Large intestine (tissue), 3 donors: ENCODE measurements around the gene PGS1. TPM values are rescaled to one million over a fixed set of nuclear protein-coding genes. Genes with fewer than 3 reads are reported as not detected.

Experiments
- DNase-seq, 2 donors: peaks; one replicate each; pipeline versions ENCODE4 v3.0.0 to v3.0.0-alpha.2; 2013
- H3K27ac ChIP-seq: one replicate; pipeline ENCODE4 v1.5.1; 2013; ENCODE audit warnings: low read length
- H3K27me3 ChIP-seq: 2 replicates; pipeline ENCODE4 v1.6.1; 2013; ENCODE audit warnings: low read length; ENCODE audit not compliant: control insufficient read depth, insufficient read depth
- H3K36me3 ChIP-seq: 2 replicates; pipeline ENCODE4 v1.6.1; 2013; ENCODE audit warnings: low read length; ENCODE audit not compliant: control insufficient read depth, insufficient read depth
- H3K4me1 ChIP-seq: one replicate; pipeline ENCODE4 v1.6.1; 2013; ENCODE audit warnings: low read length; ENCODE audit not compliant: control insufficient read depth, insufficient read depth
- H3K4me3 ChIP-seq: one replicate; pipeline ENCODE4 v1.5.1; 2013; ENCODE audit warnings: low read length
- H3K9me3 ChIP-seq: one replicate; pipeline ENCODE4 v1.6.1; 2013; ENCODE audit warnings: mild to moderate bottlenecking, low read depth, low read length, moderate library complexity; ENCODE audit not compliant: control insufficient read depth
- WGBS: methylation state at CpG from one replicate; pipeline ENCODE4 v1.1.5; 2013; ENCODE audit warnings: low lambda C conversion rate; ENCODE audit not compliant: insufficient coverage; 5-methylcytosine and 5-hydroxymethylcytosine counted together
- polyA plus RNA-seq: library from polyadenylated mRNA; unstranded; fragments of 120-200 nt; gene quantifications from one replicate; pipeline ENCODE4 v1.2.1, GENCODE V29; 2013

Gene PGS1
- polyA plus RNA-seq, 1 donor, result 40.6 TPM

GRCh38 chr17:78365561-78366108 lies 12.8 kb upstream of the PGS1 start:
- no peaks in the 10 kb centered on the region for H3K27me3 ChIP-seq
- no peak overlapping the region for H3K4me3 ChIP-seq
- WGBS, result no CpG with 5 or more reads among the region's 16 CpGs
- H3K27ac ChIP-seq, result peak overlapping the region; percentile 9
- no peaks in the 10 kb centered on the region for H3K36me3 ChIP-seq
- H3K4me1 ChIP-seq, result peaks cover 15% of the 10 kb centered on the region
- peak in 1 of 2 donors; percentile 63 for DNase-seq
- no peaks in the 10 kb centered on the region for H3K9me3 ChIP-seq

- no peaks in the 10 kb centered on the region for H3K36me3 ChIP-seq
- DNase-seq, result no peak
- peaks cover 15% of the 10 kb centered on the region for H3K4me1 ChIP-seq
- WGBS, result 80% methylated on average over 1 of the region's 18 CpGs
- peak overlapping the region; percentile 9 for H3K27ac ChIP-seq
- no peak overlapping the region for H3K4me3 ChIP-seq
- H3K9me3 ChIP-seq, result no peaks in the 10 kb centered on the region
- H3K27me3 ChIP-seq, result no peaks in the 10 kb centered on the region
Measured at GRCh38 chr17:78366109-78366848, 12.2 kb upstream of the PGS1 start.

GRCh38 chr17:78367193-78367592 lies 11.3 kb upstream of the PGS1 start:
- WGBS, result no CpG with 5 or more reads among the region's 5 CpGs
- no peak for DNase-seq
- Histone ChIP-seq H3K4me3 (no peak overlapping the region), H3K4me1 (peaks cover 15% of the 10 kb centered on the region), H3K27me3 (no peaks in the 10 kb centered on the region), H3K36me3 (no peaks in the 10 kb centered on the region), H3K9me3 (no peaks in the 10 kb centered on the region), H3K27ac (no peak overlapping the region)

GRCh38 chr17:78368348-78368747 lies 10.1 kb upstream of the PGS1 start:
- no peaks in the 10 kb centered on the region for H3K36me3 ChIP-seq
- H3K27ac ChIP-seq, result no peak overlapping the region
- WGBS, result 100% methylated on average over 1 of the region's 6 CpGs
- no peak for DNase-seq
- H3K4me3 ChIP-seq, result no peak overlapping the region
- H3K9me3 ChIP-seq, result no peaks in the 10 kb centered on the region
- peaks cover 15% of the 10 kb centered on the region for H3K4me1 ChIP-seq
- H3K27me3 ChIP-seq, result no peaks in the 10 kb centered on the region

- no peak overlapping the region for H3K4me3 ChIP-seq
- H3K36me3 ChIP-seq, result no peaks in the 10 kb centered on the region
- H3K9me3 ChIP-seq, result no peaks in the 10 kb centered on the region
- no CpG with 5 or more reads among the region's 8 CpGs for WGBS
- H3K4me1 ChIP-seq, result peaks cover 15% of the 10 kb centered on the region
- no peak overlapping the region for H3K27ac ChIP-seq
- no peak for DNase-seq
- H3K27me3 ChIP-seq, result no peaks in the 10 kb centered on the region
Measured at GRCh38 chr17:78368854-78369495, 9.5 kb upstream of the PGS1 start.

- Histone ChIP-seq H3K4me3 (no peak overlapping the region), H3K9me3 (no peaks in the 10 kb centered on the region), H3K27ac (no peak overlapping the region), H3K4me1 (peaks cover 15% of the 10 kb centered on the region), H3K27me3 (no peaks in the 10 kb centered on the region), H3K36me3 (no peaks in the 10 kb centered on the region)
- DNase-seq, result no peak
- 62% methylated on average over 3 of the region's 13 CpGs for WGBS
Measured at GRCh38 chr17:78369791-78370381, 8.6 kb upstream of the PGS1 start.

GRCh38 chr17:78371056-78371455 lies 7.4 kb upstream of the PGS1 start:
- no peaks in the 10 kb centered on the region for H3K36me3 ChIP-seq
- no peak overlapping the region for H3K4me3 ChIP-seq
- no peak for DNase-seq
- H3K9me3 ChIP-seq, result no peaks in the 10 kb centered on the region
- no peak overlapping the region for H3K27ac ChIP-seq
- H3K4me1 ChIP-seq, result peaks cover 7% of the 10 kb centered on the region
- WGBS, result 100% methylated on average over 1 of the region's 7 CpGs
- no peaks in the 10 kb centered on the region for H3K27me3 ChIP-seq

- no peak overlapping the region for H3K27ac ChIP-seq
- H3K4me3 ChIP-seq, result no peak overlapping the region
- no peaks in the 10 kb centered on the region for H3K36me3 ChIP-seq
- H3K4me1 ChIP-seq, result peaks cover 18% of the 10 kb centered on the region
- 80% methylated on average over 1 of the region's 5 CpGs for WGBS
- no peaks in the 10 kb centered on the region for H3K9me3 ChIP-seq
- no peaks in the 10 kb centered on the region for H3K27me3 ChIP-seq
- no peak for DNase-seq
Measured at GRCh38 chr17:78372841-78373240, 5.6 kb upstream of the PGS1 start.

- Histone ChIP-seq H3K9me3 (no peaks in the 10 kb centered on the region), H3K27me3 (no peaks in the 10 kb centered on the region), H3K4me1 (peaks cover 22% of the 10 kb centered on the region), H3K36me3 (no peaks in the 10 kb centered on the region), H3K27ac (no peak overlapping the region), H3K4me3 (no peak overlapping the region)
- no CpG with 5 or more reads among the region's 6 CpGs for WGBS
- DNase-seq, result no peak
Measured at GRCh38 chr17:78374189-78374588, 4.3 kb upstream of the PGS1 start.

- Histone ChIP-seq H3K4me3 (no peak overlapping the region), H3K4me1 (peaks cover 25% of the 10 kb centered on the region), H3K9me3 (no peaks in the 10 kb centered on the region), H3K27ac (no peak overlapping the region), H3K36me3 (no peaks in the 10 kb centered on the region), H3K27me3 (no peaks in the 10 kb centered on the region)
- DNase-seq, result no peak
- WGBS, result no CpG with 5 or more reads among the region's 14 CpGs
Measured at GRCh38 chr17:78374631-78375274, 3.7 kb upstream of the PGS1 start.
